GM12875 (cell line): ENCODE data around the gene MAP1LC3B2.
"Not testable (repeated sequence)": the region's sequence is repeated elsewhere in the genome, so short reads cannot be mapped to it uniquely, and the experiment has no call there.

Source experiments
- H3K4me3 ChIP-seq: one replicate; pipeline ENCODE4 v1.5.1; 2011; ENCODE audit warnings: low read depth, low read length, control low read depth
- TF ChIP-seq, protein P1 (sequence below): IDR thresholded peaks from 2 replicates; pipeline ENCODE4 v1.5.1; 2011; ENCODE audit warnings: low read depth, mild to moderate bottlenecking, control low read depth, inconsistent platforms, low read length, moderate library complexity, borderline replicate concordance; ENCODE audit not compliant: insufficient read depth

MAP1LC3B2 gene

DNA sequence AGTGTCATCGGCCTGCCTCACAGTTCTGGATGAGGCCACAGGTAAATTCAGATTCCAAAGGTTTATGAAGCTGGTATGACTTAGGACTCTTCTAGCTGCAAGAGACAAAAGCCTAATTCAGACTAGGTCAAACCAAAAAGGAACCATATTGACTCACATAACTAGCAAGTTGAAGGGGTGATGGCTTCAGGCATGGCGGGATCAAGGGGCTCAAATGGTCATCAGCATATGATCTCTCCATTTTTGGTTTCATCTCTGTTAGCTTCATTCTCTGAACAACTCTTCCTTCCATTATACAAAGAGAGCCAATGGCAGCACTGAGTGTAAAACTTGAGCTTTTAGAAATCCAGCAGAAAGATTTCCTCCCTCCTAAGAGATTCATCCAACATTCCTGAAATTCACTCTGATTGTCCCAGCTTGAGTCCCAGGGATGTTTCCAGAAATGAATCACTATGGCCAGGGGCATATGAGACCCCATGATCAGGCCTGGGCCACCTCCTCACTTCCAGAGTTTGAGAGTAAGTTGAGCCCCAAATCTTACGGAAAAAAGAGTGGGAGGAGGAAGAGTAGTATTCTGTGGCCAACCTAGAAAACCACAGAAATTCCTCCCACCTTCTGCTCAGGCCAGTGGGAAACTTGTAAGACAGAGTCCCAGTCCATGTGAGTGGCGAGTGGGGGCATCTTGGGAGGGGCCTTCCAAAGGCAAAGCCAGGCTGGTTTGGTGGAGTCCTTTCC lies 2.0 kb upstream of the MAP1LC3B2 start:
- H3K4me3 ChIP-seq, result no peak overlapping the region
- TF ChIP-seq, protein P1, sequence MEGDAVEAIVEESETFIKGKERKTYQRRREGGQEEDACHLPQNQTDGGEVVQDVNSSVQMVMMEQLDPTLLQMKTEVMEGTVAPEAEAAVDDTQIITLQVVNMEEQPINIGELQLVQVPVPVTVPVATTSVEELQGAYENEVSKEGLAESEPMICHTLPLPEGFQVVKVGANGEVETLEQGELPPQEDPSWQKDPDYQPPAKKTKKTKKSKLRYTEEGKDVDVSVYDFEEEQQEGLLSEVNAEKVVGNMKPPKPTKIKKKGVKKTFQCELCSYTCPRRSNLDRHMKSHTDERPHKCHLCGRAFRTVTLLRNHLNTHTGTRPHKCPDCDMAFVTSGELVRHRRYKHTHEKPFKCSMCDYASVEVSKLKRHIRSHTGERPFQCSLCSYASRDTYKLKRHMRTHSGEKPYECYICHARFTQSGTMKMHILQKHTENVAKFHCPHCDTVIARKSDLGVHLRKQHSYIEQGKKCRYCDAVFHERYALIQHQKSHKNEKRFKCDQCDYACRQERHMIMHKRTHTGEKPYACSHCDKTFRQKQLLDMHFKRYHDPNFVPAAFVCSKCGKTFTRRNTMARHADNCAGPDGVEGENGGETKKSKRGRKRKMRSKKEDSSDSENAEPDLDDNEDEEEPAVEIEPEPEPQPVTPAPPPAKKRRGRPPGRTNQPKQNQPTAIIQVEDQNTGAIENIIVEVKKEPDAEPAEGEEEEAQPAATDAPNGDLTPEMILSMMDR, result no peak

DNA sequence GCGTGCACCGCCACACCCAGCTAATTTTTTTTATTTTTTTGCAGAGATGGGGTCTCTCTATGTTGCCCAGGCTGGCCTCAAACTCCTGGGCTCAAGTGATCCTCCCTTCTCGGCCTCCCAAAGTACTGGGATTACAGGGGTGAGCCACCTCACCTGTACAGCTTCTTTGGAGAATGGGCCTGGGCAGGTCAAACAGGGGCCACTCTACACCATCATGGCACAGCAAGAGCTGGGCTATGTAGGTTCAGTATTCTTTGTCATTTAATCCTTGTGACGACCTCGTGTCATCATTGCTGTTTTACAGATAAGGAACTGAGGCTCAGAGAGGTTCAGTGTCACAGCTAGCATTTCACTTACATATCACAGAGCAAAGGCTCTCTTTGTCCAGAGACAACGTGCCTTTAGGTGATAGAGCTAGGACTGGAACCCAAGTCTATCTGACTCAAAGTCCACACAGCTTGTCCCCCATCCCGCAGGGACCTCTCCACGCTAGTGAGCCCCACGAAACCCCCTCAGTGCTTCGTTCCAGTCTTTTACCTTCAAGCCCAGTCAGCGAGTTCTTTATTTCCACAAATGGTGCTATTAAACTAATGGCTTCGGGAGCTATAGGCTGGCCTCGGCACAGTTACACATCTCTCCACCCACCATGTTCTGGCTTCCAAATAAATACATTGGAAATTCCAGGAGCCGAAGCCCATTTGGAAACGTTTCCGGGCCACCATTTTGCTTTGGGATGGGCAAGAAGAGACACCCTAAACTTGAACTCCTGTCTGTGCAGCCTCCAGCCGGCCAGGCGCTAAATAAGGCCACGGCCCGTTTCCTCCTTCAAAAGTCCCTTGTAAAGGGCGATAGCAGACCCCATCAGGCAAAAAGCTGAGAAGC lies 660 bp upstream of the MAP1LC3B2 start:
- H3K4me3 ChIP-seq, result peak overlapping the region; percentile 40
- TF ChIP-seq, protein P1, result no peak

DNA sequence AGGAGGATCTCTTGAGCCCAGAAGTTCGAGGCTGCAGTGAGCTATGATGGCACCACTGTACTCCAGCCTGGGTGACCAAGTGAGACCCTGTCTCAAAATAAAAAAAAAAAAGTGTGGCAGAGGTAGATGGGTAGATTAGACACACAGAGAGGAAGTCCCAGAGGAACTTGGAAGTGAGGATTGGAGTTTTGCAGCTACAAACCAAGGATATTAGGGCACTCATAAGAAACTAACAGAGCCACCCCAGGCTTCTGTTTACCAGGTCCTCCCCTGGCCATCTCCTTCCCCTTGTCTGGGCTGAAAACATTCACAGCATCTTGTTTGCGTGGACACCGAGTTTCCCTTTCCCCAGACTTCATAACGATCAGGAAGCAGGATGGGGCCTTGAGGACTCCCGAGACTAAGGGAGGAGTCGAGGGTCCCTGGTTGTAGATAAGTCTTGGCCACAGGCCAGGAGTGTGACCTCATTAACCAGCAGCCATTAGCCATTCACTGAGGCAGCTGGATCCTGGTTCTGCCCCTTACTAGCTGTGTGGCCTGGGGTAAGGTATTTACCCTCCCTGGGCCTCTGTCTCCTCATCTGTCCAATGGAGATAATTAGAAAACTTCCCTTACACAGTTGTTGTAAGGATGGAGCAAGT lies 2.1 kb downstream of the MAP1LC3B2 start:
- H3K4me3 ChIP-seq, result no peak overlapping the region
- TF ChIP-seq, protein P1, result no peak

DNA sequence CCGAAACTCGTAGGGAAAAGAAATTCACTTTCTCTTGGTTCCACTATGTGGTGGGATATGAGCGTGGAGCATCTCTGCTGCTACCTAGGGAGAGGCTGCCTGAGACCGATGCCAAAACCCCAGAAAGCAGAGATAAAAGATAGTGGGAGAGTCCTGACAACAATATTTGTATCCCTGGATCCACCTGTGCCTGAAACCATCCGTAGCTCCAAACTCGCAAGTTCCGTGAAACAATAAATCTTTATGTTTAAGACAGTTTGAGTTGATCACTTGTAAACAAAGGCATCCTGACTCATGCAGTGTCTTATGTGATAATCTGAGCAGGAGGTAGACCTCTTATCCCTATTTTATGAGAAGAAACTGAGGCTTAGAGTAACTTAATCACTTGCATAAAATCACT lies 2.9 kb downstream of the MAP1LC3B2 start:
- TF ChIP-seq, protein P1, result no peak
- no peak overlapping the region for H3K4me3 ChIP-seq

DNA sequence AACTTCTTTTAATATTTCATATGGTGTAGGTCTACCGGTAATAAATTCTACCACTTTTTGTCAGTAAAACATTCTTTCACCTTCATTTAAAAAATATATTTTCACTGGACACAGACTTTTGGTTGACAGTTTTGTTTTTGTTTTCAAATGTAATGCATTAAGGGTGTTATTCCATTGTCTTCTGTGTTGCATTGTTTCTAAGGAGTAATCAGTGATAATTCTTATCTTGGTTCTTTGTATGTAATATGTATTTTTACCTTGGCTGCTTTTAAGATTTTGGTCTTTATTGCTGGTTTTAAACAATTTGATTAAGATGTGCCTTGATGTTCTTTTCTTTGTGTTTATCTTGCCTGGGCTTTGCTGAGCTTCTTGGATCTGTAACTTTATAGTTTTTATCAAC lies 4.1 kb downstream of the MAP1LC3B2 start:
- TF ChIP-seq, protein P1, result no peak
- H3K4me3 ChIP-seq, result no peak overlapping the region

DNA sequence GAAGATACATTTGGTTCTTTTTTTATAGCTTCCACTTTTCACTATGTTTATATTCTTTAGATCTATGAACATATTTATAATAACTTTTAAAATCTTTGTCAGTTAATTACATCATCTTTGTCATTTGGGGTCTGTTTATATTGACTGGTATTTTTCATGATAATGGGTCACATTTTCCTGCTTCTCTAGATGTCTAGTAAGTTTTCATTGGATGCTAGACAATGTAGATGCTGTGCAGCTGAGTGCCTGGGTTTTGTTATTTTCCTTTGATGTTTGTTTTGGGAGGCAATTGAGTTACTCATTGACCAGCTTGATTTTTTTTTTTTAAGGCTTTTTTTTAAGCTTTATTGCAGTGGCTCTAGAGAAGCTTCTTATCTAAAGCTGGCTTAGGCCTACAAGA lies 4.9 kb downstream of the MAP1LC3B2 start:
- H3K4me3 ChIP-seq, result no peak overlapping the region
- TF ChIP-seq, protein P1, result no peak

DNA sequence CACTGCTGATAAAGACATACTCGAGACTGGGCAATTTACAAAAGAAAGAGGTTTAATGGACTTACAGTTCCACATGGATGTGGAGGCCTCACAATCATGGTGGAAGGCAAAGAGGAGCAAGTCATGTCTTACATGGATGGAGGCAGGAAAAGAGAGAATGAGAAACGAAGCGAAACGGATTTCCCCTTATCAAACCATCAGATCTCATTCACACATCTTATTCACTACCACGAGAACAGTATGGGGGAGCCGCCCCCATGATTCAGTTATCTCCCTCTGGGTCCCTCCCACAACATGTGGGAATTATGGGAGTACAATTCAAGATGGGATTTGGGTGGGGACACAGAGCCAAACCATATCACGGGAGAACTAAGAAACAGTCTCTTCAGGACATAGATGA lies 6.0 kb downstream of the MAP1LC3B2 start:
- not testable (repeated sequence) for H3K4me3 ChIP-seq
